ENCODE results near the gene COL23A1.
"Not testable (repeated sequence)": the region's sequence is repeated elsewhere in the genome, so short reads cannot be mapped to it uniquely, and the experiment has no call there.

COL23A1 gene

GRCh38 chr5:178307267-178308045 lies 282.7 kb downstream of the COL23A1 start:
- no peak for DNase-seq (ENCODE audit: low read depth in 2 of 2)

- no peak for DNase-seq (ENCODE audit: low read depth in 2 of 2)
Observed at GRCh38 chr5:178306430-178307225, 283.6 kb downstream of the COL23A1 start.

GRCh38 chr5:178305801-178306200 lies 284.4 kb downstream of the COL23A1 start:
- no peak for DNase-seq (ENCODE audit: low read depth in 2 of 2)

DNA sequence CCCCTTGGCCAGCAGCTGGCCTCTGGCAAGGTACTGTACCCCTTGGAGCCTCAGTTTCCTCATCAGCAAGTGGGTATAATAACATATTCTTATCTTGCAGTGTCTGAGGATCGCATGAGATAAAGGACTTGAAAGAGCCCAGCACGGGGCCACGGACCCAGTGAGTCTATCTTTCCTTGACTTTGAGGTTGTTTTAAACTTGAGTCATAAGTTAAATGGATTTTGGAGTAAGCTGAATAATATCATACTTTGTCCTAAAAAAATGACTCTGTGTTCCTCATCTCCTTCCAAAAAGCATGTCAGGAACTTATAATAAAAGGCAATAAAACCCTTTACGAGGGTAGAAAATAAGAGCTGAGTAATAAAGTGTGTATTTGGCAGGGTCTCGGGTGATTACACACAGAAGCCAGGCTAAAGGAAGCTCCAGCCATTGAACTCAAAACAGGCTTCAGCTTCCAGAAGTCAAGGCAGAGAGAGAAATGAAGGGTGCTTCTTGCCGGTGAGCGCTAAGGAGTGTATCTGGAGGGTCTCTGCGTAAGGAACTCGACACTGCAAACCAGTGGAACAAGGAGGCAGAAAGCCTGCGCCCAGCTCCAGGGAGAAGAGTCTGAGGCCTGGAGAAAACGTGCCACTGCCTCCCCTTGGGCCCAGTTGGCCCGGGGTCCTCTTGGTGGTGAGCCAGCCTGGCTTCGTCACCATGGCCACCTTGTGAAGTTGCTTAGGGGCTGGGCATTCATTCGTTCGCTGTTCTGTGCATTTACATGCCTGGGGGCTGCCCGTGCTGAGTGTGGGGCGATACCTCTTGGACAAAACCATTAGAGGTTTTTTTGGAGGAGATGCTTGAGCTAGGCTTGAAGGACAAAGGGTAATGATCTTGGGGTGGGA lies 285.2 kb downstream of the COL23A1 start:
- DNase-seq (ENCODE audit: low read depth in 2 of 2): no peak

DNA sequence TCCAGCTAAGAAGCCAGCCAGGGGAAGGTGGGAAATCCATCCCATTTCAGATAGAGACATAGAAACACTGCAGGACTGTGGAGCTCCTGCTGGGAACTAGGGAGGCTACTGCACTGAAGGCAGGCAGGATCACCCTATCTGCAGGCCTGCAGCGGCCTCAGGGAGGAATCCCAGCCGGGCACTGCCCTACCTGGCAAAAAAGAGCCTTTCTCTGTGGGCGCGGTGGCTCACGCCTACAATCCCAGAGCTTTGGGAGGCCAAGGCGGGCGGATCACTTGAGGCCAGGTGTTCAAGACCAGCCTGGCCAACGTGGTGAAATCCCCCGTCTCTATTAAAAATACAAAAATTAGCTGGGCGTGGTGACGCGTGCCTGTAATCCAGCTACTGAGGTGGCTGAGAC lies 286.2 kb downstream of the COL23A1 start:
- DNase-seq (ENCODE audit: low read depth in 2 of 2): no peak

DNA sequence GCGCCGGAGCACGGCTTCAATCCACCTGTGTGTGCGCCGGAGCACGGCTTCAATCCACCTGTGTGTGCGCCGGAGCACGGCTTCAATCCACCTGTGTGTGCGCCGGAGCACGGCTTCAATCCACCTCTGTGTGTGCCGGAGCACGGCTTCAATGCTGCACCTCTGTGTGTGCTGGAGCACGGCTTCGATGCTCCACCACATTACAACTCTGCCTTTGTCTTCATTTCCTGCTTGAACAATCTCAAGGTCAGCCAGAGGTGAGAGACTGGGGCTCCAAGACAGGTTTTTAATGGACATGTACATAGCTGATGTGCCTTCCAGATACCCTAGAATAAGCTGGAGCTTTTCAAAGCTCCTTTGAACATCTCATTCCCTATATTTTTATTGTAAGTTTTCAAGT lies 287.9 kb downstream of the COL23A1 start:
- not testable (repeated sequence) for DNase-seq (ENCODE audit: low read depth in 2 of 2)

DNA sequence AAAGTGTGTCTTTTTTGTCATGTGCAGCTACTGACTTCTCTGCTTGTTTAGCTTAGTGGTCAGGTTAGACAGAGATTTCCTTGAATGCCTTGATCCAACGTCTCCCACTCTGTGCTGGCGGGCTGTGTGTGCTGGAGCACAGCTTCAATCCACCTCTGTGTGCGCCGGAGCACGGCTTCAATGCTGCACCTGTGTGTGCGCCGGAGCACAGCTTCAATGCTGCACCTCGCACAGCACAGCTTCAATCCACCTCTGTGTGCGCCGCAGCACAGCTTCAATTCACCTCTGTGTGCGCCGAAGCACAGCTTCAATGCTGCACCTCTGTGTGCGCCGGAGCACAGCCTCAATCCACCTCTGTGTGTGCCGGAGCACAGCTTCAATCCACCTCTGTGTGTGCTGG lies 288.6 kb downstream of the COL23A1 start:
- DNase-seq (ENCODE audit: low read depth in 2 of 2): no peak

DNA sequence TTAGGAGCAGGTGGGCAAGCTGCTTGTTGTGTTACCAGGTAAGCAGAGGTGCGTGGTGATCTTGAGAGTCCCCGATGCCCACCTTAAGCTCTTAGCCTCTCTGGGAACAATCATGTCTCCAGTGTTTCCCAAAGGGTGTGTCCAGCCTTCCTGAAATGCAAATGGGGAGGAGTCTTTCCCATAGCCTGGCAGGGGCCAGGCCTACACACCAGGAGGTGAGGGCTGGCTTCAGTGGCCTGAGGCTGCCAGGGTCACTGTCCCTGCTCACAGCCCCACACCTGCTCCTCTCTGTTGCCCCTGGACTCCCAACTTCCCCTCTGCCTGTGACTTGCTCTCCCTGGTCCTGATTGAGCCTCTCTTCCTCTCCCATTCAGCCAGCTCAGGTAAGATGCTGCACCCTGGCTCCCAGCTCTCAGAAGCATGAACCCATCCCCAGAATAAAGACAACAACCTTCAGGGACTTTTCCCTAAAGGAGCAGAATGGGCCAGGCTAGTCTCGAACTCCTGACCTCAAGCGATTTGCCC lies 291.8 kb downstream of the COL23A1 start:
- DNase-seq (ENCODE audit: low read depth in 2 of 2): no peak

DNA sequence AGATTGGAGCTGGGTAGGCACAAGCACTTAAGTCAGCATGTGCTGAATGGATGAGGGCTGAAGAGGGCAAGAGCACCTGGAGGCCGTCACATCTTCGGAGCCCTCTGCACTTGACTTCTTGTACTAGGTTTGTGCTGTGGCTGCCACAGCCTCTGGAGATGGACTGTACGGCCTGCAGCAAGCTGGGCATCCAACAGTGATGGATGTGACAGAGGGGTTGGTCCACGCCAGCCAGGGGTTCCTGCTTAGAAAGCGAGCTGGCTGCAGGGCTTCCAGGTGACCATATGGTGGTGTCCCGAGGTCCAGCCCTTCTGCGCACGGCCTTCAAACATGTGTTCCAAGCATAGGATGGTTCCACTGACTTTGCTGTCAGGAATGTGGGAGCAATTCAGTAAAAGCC lies 292.4 kb downstream of the COL23A1 start:
- DNase-seq (ENCODE audit: low read depth in 2 of 2): no peak

GRCh38 chr5:178296066-178296465 lies 294.1 kb downstream of the COL23A1 start:
- DNase-seq (ENCODE audit: low read depth in 2 of 2): no peak

- DNase-seq (ENCODE audit: low read depth in 2 of 2): no peak
Observed at GRCh38 chr5:178295589-178295988, 294.6 kb downstream of the COL23A1 start.

- DNase-seq (ENCODE audit: low read depth in 2 of 2): no peak
Observed at GRCh38 chr5:178293815-178294214, 296.4 kb downstream of the COL23A1 start.

DNA sequence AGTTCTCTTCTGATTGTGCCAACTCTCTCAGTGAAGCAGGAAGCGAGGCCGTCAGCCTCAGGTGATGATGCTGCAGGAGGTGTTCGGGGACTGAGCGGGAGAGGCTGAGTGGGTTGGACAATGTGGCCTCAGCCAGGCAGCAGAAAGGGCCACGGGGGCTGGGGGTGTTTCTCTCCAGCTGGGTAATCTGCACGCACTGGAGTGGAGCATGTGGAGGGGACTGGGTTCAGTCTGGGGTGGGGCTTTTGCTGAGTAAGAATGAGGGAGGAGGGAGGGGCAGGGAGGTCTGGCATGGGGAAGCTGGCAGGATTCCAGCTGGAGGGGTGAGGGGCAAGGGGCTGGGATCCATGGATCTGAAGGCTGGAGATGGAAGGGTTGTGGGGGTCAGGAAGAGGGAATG lies 296.8 kb downstream of the COL23A1 start:
- DNase-seq (ENCODE audit: low read depth in 2 of 2): no peak

- no peak for DNase-seq (ENCODE audit: low read depth in 2 of 2)
Observed at GRCh38 chr5:178292826-178293205, 297.4 kb downstream of the COL23A1 start.

DNA sequence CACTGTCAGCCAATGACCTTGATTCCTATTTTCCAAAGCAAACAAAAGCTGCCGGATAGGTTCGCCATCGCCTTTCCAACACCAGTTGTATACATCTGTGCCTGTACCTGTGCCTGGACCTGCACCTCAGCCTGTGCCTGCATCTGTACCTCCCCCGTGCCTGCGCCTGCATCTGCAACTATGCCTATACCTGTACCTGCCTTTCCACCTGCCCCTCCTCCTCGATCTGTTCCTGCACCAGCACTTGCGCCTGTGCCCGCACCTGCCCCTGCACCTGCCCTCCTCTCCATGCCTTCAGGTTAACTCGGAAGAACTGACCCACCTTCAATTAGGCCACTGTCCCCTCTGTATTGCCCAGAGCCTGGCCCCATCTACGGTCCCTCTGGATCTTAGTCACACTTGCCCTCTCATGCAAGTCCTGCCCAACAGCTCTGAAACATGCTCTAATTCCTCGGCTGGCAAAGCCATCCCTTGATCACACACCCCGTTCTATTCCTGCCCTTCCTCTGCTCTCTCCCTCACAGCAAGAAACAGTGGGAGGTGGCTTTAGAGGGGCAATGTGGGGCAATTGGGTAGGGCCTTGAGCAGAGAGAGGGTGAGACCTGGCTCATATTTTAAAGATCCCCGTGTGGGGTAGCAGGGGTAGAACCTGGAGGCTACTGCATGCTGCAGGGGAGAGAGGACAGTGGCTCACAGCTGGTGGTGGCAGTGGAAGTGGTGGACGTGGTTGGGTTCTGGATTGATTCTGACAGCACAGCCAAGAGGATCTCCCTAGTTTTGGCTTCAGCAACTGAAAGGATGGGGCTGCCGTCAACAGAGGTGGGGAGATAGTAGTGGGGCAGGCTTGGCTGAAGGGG lies 298.0 kb downstream of the COL23A1 start:
- DNase-seq (ENCODE audit: low read depth in 2 of 2): no peak

- no peak for DNase-seq (ENCODE audit: low read depth in 2 of 2)
Observed at GRCh38 chr5:178291161-178291561, 299.0 kb downstream of the COL23A1 start.

GRCh38 chr5:178290376-178290775 lies 299.8 kb downstream of the COL23A1 start:
- DNase-seq (ENCODE audit: low read depth in 2 of 2): no peak

DNA sequence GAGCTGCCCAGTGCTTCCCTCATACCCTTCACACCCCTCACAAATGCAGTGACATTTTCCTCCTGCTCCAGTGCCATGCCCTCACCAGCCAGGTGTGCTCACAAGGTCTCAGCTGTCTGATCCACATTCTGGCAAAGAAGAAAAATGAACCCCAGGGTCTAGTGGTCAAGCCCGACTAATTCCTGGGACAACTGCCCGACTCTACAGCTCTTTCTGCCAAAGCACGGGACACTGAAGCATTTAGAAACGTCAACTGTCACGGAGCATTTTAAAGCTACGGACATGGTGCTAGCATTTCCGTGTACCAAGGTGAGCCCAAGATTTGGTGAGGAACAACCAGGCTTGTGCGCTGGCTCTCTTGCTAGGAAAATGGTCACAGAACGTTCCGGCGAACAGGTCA lies 300.8 kb downstream of the COL23A1 start:
- no peak for DNase-seq (ENCODE audit: low read depth in 2 of 2)

GRCh38 chr5:178288401-178289368 lies 301.5 kb downstream of the COL23A1 start:
- no peak for DNase-seq (ENCODE audit: low read depth in 2 of 2)

DNA sequence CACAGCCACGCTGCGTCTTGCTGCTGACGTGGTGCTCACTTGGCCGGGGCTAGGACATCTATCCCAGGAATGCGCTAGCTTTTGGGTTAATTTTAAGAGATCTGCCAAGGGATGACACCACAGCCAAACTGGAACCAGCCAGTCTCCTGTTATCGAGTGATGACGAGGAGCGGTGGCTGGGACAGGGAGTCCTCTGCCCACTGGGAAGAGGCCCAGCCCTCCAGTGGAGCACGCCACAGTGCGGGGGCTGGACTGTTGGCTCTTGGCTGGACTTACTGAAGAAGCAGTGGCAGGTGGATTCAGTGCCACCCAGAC lies 302.4 kb downstream of the COL23A1 start:
- DNase-seq (ENCODE audit: low read depth in 2 of 2): no peak
